GM08714 (cell line): Measurements from ENCODE around the gene LSM4.
"Not testable (repeated sequence)": the region's sequence is repeated elsewhere in the genome, so short reads cannot be mapped to it uniquely, and the experiment has no call there.

Experiments
- H3K4me3 ChIP-seq: fragments of 200-500 bp; sonication (Bioruptor generic); 2 replicates; pipeline ENCODE4 v1.5.1; 2014; ENCODE audit warnings: mild to moderate bottlenecking, low read length, inconsistent platforms
- ZNF274 ChIP-seq: IDR thresholded peaks from 2 replicates; pipeline ENCODE4 v1.6.1; 2012; ENCODE audit warnings: mild to moderate bottlenecking, low read depth, low read length

LSM4 gene

GRCh38 chr19:18330868-18331267 lies 8.0 kb upstream of the LSM4 start:
- H3K4me3 ChIP-seq = no peak overlapping the region
- no peak for TF ChIP-seq ZNF274

- TF ChIP-seq ZNF274 = no peak
- H3K4me3 ChIP-seq = peak overlapping the region; percentile 53; the same call in 1 of the 2 replicates
Measured at GRCh38 chr19:18329035-18329376, 6.1 kb upstream of the LSM4 start.

- H3K4me3 ChIP-seq = peak overlapping the region; percentile 53; the same call in 1 of the 2 replicates
- no peak for TF ChIP-seq ZNF274
Measured at GRCh38 chr19:18328340-18329034, 5.6 kb upstream of the LSM4 start.

GRCh38 chr19:18326772-18327171 lies 3.9 kb upstream of the LSM4 start:
- H3K4me3 ChIP-seq = no peak overlapping the region
- TF ChIP-seq ZNF274 = no peak

GRCh38 chr19:18324373-18324731 lies 1.5 kb upstream of the LSM4 start:
- H3K4me3 ChIP-seq = not testable (repeated sequence)

- no peak for TF ChIP-seq ZNF274
- peak overlapping the region; percentile 90 for H3K4me3 ChIP-seq
Measured at GRCh38 chr19:18322318-18322758, 538 bp downstream of the LSM4 start.

- no peak for TF ChIP-seq ZNF274
- peak overlapping the region; percentile 90 for H3K4me3 ChIP-seq
Measured at GRCh38 chr19:18321734-18322102, 1.2 kb downstream of the LSM4 start.

GRCh38 chr19:18320865-18321733 lies 1.8 kb downstream of the LSM4 start:
- no peak for TF ChIP-seq ZNF274
- peak overlapping the region; percentile 90; the same call in 1 of the 2 replicates for H3K4me3 ChIP-seq

- no peak overlapping the region for H3K4me3 ChIP-seq
- TF ChIP-seq ZNF274 = no peak
Measured at GRCh38 chr19:18319591-18320135, 3.2 kb downstream of the LSM4 start.

- no peak for TF ChIP-seq ZNF274
- no peak overlapping the region for H3K4me3 ChIP-seq
Measured at GRCh38 chr19:18317961-18318800, 4.7 kb downstream of the LSM4 start.

- no peak overlapping the region for H3K4me3 ChIP-seq
Measured at GRCh38 chr19:18313398-18313797, 9.5 kb downstream of the LSM4 start.

GRCh38 chr19:18312092-18312534 lies 10.8 kb downstream of the LSM4 start:
- TF ChIP-seq ZNF274 = no peak
- H3K4me3 ChIP-seq = no peak overlapping the region

More at GRCh38 chr19:18313398-18313797, 9.5 kb downstream of the LSM4 start:
- TF ChIP-seq ZNF274 = no peak

- H3K4me3 ChIP-seq = no peak overlapping the region
- no peak for TF ChIP-seq ZNF274
Measured at GRCh38 chr19:18311502-18312091, 11.3 kb downstream of the LSM4 start.

- no peak overlapping the region for H3K4me3 ChIP-seq
- no peak for TF ChIP-seq ZNF274
Measured at GRCh38 chr19:18310966-18311365, 11.9 kb downstream of the LSM4 start.
